ENCODE data around the gene GALNT2. TPM values are rescaled to one million over a fixed set of nuclear protein-coding genes. Genes with fewer than 3 reads are reported as not detected.

GALNT2 gene
- total and polyA plus RNA-seq, 4 experiments from 2014 or later = 11.5 to 20.9 (median 15.8) TPM

DNA sequence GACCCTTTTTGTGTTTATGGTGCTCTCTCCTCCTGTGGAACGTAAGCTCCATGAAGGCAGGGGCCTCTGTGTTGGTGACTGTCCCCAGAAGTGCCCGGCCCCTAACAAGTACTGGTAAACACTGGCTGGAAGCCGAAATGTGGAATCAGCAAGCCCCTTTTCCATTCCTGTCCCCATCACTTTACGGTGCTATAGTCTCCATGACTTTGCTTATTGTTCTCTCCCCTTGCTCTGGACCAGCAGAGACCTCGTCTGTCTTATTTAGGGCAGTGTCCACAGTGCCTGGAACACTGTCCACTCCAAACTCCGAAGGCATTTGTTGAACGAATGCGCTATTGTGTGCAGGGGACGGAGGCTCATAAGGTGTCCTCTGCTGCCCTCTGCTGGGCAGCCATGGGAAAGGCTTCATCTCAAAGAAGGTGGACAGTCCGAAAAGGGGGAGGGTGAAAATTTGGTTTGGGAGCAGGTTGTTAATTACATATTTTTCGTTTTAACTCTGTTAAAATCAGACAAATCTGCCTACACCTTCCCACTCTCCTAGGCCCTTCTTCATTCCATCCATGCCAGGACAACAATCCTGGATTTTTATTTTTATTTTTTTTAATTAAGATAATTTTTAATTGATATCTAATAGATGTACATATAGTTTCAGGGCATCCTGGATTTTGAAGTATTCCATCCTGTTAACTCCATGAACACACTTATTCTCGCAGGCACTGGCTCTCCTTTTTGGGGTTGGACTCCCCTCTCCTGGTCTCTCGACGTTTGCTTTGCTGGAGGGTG is 243.5 kb downstream of the GALNT2 start:
- no peaks in the 10 kb centered on the region for H3K36me3 ChIP-seq (ENCODE audit: insufficient read depth, low read length)
- Mint-ChIP-seq H3K4me1 (peaks cover 0 to 6% (median 1%) of the 10 kb centered on the region in 4 donors), H3K4me3 (no peak overlapping the region), H3K9me3 (peaks cover 0 to 4% (median 0%) of the 10 kb centered on the region in 8 donors), H3K36me3 (no peaks in the 10 kb centered on the region), H3K27ac (no peak overlapping the region), H3K27me3 (peaks cover 4 to 7% of the 10 kb centered on the region in 2 donors)
- intact Hi-C loops (cut with micrococcal nuclease) = loop anchor here (1.0 kb wide), 2 partner anchors 595 to 649 kb away; no protein-coding TSS in a partner anchor
- peaks cover 3% of the 10 kb centered on the region for H3K4me1 ChIP-seq (ENCODE audit: insufficient read depth, low read length)
- CTCF ChIA-PET (ENCODE audit: partially characterized antibody) = interaction anchor here (0.8 to 6.6 kb wide), 7 partner anchors 595 to 1646 kb away, joined by 3 to 62 read pairs (median 5); no protein-coding TSS in a partner anchor
- no peaks in the 10 kb centered on the region for H3K9me3 ChIP-seq (ENCODE audit: control insufficient read depth in 1 of 2, low read length in 2 of 2)
- POLR2A ChIA-PET (ENCODE audit: partially characterized antibody) = no interaction called here
- no peak overlapping the region for H3K4me3 ChIP-seq (ENCODE audit: low read length in 2 of 2)
- H3K27me3 ChIP-seq (ENCODE audit: insufficient read depth, low read length) = no peaks in the 10 kb centered on the region
- no peak overlapping the region for H3K27ac ChIP-seq (ENCODE audit: low read depth, low read length)
- peak; percentile 51 to 60 (median 57) for DNase-seq

DNA sequence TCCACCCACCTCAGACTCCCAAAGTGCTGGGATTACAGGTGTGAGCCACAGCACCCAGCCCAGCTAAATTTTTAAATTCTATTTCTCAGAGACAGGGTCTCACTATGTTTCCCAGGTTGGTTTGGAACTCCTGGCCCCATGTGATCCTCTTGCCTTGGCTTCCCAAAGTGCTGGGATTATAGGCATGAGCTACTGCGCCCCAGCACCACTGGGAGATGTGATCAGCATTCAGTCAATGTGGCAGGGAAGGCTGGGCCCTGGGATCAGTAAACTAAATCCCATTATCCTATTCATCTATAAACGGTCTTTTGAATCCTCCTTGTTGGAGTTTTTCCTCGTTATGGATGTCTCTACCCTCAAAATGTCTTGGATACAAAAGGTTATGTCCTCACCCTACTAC is 245.6 kb downstream of the GALNT2 start:
- H3K4me3 ChIP-seq (ENCODE audit: low read length in 2 of 2) = no peak overlapping the region
- H3K27ac ChIP-seq (ENCODE audit: low read depth, low read length) = no peak overlapping the region
- no peak for DNase-seq
- intact Hi-C loops (cut with micrococcal nuclease) = no loop called here
- H3K36me3 ChIP-seq (ENCODE audit: insufficient read depth, low read length) = no peaks in the 10 kb centered on the region
- no peaks in the 10 kb centered on the region for H3K36me3 Mint-ChIP-seq
- H3K4me1 ChIP-seq (ENCODE audit: insufficient read depth, low read length) = peaks cover 3% of the 10 kb centered on the region
- H3K27me3 ChIP-seq (ENCODE audit: insufficient read depth, low read length) = no peaks in the 10 kb centered on the region
- no peaks in the 10 kb centered on the region for H3K9me3 ChIP-seq (ENCODE audit: control insufficient read depth in 1 of 2, low read length in 2 of 2)
- CTCF ChIA-PET (ENCODE audit: partially characterized antibody) = interaction anchor here (0.7 to 6.6 kb wide), 4 partner anchors 597 to 1056 kb away, joined by 3 to 62 read pairs (median 4); no protein-coding TSS in a partner anchor
- H3K27me3 Mint-ChIP-seq = peaks cover 4 to 7% of the 10 kb centered on the region in 2 donors
- POLR2A ChIA-PET (ENCODE audit: partially characterized antibody) = no interaction called here
- H3K4me3 Mint-ChIP-seq = no peak overlapping the region
- H3K4me1 Mint-ChIP-seq = peaks cover 0 to 3% (median 1%) of the 10 kb centered on the region in 4 donors
- peaks cover 0 to 4% (median 0%) of the 10 kb centered on the region in 8 donors for H3K9me3 Mint-ChIP-seq
- no peak overlapping the region for H3K27ac Mint-ChIP-seq

DNA sequence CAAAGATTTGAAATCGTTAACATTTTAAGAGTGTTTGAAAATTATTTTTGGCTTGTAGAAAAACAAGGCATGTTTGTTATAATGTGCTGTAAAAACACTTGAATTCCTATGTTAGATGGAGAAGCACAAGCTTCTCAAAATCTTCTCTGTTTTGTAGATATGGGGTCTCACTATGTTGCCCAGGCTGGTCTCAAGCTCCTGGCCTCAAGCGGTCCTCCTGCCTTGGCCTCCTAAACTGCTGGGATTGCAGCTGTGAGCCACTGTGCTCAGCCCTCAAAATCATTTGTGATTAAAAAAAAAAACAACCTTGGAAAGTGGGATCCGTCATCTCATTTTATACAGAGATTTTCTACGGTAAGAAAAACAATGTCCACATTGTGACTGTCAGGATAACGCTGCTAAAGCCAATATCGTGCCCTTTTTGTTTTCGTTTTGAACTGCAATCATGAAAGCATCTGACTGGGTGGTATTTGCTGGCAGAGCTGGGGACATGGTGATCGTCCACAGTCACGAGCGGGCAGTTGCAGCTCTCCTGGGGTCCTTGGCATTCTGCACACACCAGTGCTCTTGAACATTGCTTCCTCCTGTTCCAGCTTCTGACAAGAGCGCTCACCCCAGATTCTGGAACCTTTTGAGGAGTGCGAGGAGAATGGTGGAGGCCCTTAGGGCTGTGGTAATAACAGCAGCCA is 246.6 kb downstream of the GALNT2 start:
- H3K4me3 Mint-ChIP-seq = no peak overlapping the region
- CTCF ChIA-PET (ENCODE audit: partially characterized antibody) = interaction anchor here (1.5 to 6.6 kb wide), 3 partner anchors 465 to 1056 kb away, joined by 4 to 62 read pairs (median 4); no protein-coding TSS in a partner anchor
- Histone ChIP-seq H3K4me3 (ENCODE audit: low read length in 2 of 2) (no peak overlapping the region), H3K36me3 (ENCODE audit: insufficient read depth, low read length) (no peaks in the 10 kb centered on the region), H3K27ac (ENCODE audit: low read depth, low read length) (no peak overlapping the region), H3K27me3 (ENCODE audit: insufficient read depth, low read length) (no peaks in the 10 kb centered on the region), H3K9me3 (ENCODE audit: control insufficient read depth in 1 of 2, low read length in 2 of 2) (no peaks in the 10 kb centered on the region), H3K4me1 (ENCODE audit: insufficient read depth, low read length) (peaks cover 3% of the 10 kb centered on the region)
- no peak for DNase-seq
- H3K27me3 Mint-ChIP-seq = peaks cover 4 to 7% of the 10 kb centered on the region in 2 donors
- H3K4me1 Mint-ChIP-seq = peaks cover 0 to 3% (median 1%) of the 10 kb centered on the region in 4 donors
- POLR2A ChIA-PET (ENCODE audit: partially characterized antibody) = no interaction called here
- H3K27ac Mint-ChIP-seq = no peak overlapping the region
- intact Hi-C loops (cut with micrococcal nuclease) = no loop called here
- H3K9me3 Mint-ChIP-seq = peaks cover 0 to 4% (median 0%) of the 10 kb centered on the region in 8 donors
- H3K36me3 Mint-ChIP-seq = no peaks in the 10 kb centered on the region

DNA sequence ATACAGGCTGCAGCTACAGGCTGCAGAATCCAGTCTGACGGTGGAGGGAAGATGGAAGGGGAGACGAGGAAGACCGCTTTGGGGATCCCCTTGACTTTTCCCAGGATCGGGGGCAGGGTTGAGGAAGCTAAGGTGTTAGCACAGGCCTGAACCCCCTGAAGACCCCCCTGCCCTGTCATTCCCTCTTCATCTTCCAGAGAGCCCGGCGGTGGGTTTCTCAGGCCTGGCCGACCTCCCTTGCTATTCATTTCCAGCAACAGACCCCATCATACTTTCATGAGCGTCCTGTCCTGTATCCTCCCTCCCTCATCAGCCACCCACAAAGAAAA is 247.1 kb downstream of the GALNT2 start:
- Histone ChIP-seq H3K4me3 (ENCODE audit: low read length in 2 of 2) (no peak overlapping the region), H3K9me3 (ENCODE audit: control insufficient read depth in 1 of 2, low read length in 2 of 2) (no peaks in the 10 kb centered on the region), H3K36me3 (ENCODE audit: insufficient read depth, low read length) (no peaks in the 10 kb centered on the region), H3K4me1 (ENCODE audit: insufficient read depth, low read length) (peaks cover 3% of the 10 kb centered on the region), H3K27ac (ENCODE audit: low read depth, low read length) (no peak overlapping the region), H3K27me3 (ENCODE audit: insufficient read depth, low read length) (no peaks in the 10 kb centered on the region)
- Mint-ChIP-seq H3K4me1 (peaks cover 0 to 3% (median 1%) of the 10 kb centered on the region in 4 donors), H3K27ac (no peak overlapping the region), H3K27me3 (peaks cover 4 to 7% of the 10 kb centered on the region in 2 donors), H3K4me3 (no peak overlapping the region), H3K9me3 (peaks cover 0 to 4% (median 0%) of the 10 kb centered on the region in 8 donors), H3K36me3 (no peaks in the 10 kb centered on the region)
- DNase-seq = no peak
- CTCF ChIA-PET (ENCODE audit: partially characterized antibody) = interaction anchor here (1.5 to 2.0 kb wide), 3 partner anchors 465 to 1057 kb away, joined by 4 to 7 read pairs (median 4); no protein-coding TSS in a partner anchor
- intact Hi-C loops (cut with micrococcal nuclease) = no loop called here
- POLR2A ChIA-PET (ENCODE audit: partially characterized antibody) = no interaction called here

DNA sequence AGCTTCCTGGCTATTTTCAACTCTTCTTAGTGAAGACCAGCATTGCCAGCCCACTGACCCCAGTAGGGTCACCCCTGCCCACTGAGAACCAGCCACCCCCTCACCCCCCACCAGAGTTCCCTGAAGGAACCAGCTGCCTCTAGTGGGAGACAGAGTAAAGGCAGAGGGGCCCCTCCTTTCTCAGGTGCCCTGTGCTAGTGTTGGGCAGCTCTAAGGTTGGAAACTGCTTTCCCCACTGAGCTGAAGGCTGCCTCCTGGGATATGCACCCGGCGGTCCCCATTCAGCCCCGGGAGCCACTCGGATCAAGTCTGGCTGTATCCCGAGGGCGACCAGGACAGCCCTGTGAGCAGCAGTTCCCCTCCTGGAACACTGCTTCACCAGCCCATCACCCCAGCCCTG is 248.1 kb downstream of the GALNT2 start:
- intact Hi-C loops (cut with micrococcal nuclease) = no loop called here
- peaks cover 0 to 4% (median 0%) of the 10 kb centered on the region in 8 donors for H3K9me3 Mint-ChIP-seq
- peaks cover 3% of the 10 kb centered on the region for H3K4me1 ChIP-seq (ENCODE audit: insufficient read depth, low read length)
- H3K27ac Mint-ChIP-seq = no peak overlapping the region
- ChIA-PET CTCF (ENCODE audit: partially characterized antibody) (interaction anchor here (1.5 to 2.0 kb wide), 3 partner anchors 466 to 1058 kb away, joined by 4 to 7 read pairs (median 4); no protein-coding TSS in a partner anchor), POLR2A (ENCODE audit: partially characterized antibody) (no interaction called here)
- H3K4me3 Mint-ChIP-seq = no peak overlapping the region
- no peak overlapping the region for H3K27ac ChIP-seq (ENCODE audit: low read depth, low read length)
- H3K4me3 ChIP-seq (ENCODE audit: low read length in 2 of 2) = no peak overlapping the region
- H3K36me3 ChIP-seq (ENCODE audit: insufficient read depth, low read length) = no peaks in the 10 kb centered on the region
- H3K27me3 Mint-ChIP-seq = peaks cover 4 to 7% of the 10 kb centered on the region in 2 donors
- H3K4me1 Mint-ChIP-seq = peaks cover 0 to 3% (median 1%) of the 10 kb centered on the region in 4 donors
- no peaks in the 10 kb centered on the region for H3K27me3 ChIP-seq (ENCODE audit: insufficient read depth, low read length)
- no peaks in the 10 kb centered on the region for H3K36me3 Mint-ChIP-seq
- no peaks in the 10 kb centered on the region for H3K9me3 ChIP-seq (ENCODE audit: control insufficient read depth in 1 of 2, low read length in 2 of 2)
- DNase-seq = no peak

DNA sequence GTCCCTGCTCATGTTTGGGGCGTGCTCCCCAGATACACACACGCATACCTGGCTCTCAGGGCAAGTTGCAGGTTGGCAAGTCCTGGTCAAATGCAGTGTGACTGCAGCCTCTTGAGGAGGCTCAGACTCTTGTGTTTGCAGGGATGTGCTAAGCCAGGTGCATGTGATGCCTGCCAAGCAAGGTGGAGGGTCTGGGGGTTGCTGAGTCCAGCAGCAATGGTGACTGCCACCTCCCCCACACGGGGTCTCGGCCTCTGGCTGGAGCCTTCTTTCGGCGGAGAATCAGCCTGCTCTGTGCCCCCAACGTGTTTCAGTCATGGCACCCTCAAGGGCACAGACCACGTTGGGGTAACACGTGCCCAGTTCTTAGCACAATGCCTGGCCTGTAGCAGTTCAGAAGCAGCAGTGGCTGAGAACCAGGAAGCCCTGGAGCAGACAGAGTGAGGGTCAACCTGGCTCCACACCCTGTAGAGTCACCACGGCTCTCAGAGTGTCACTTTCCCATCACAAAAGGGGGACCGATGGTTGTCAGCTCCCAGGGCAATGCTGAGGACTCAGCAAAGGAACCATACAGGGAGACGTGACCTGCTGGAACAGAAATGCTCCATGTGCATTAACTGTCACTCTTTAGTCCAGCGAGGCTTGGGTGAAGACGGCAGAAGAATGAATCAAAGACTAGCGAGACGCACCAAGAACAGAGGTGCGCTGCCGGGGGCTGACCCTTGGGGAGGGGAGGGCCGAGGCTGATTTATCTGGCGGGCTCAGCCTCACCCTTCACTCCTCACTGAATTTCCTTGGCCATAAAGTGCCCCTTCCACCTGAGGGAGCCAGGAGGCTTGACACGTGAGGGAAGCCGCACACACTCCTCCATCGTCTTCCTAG is 250.1 kb downstream of the GALNT2 start:
- Mint-ChIP-seq H3K4me3 (no peak overlapping the region), H3K4me1 (no peaks in the 10 kb centered on the region), H3K27ac (no peak overlapping the region), H3K9me3 (peaks cover 0 to 4% (median 0%) of the 10 kb centered on the region in 8 donors), H3K36me3 (no peaks in the 10 kb centered on the region), H3K27me3 (peaks cover 0 to 3% of the 10 kb centered on the region in 2 donors)
- Histone ChIP-seq H3K4me3 (ENCODE audit: low read length in 2 of 2) (no peak overlapping the region), H3K36me3 (ENCODE audit: insufficient read depth, low read length) (no peaks in the 10 kb centered on the region), H3K27ac (ENCODE audit: low read depth, low read length) (no peak overlapping the region), H3K9me3 (ENCODE audit: control insufficient read depth in 1 of 2, low read length in 2 of 2) (no peaks in the 10 kb centered on the region), H3K27me3 (ENCODE audit: insufficient read depth, low read length) (no peaks in the 10 kb centered on the region), H3K4me1 (ENCODE audit: insufficient read depth, low read length) (no peaks in the 10 kb centered on the region)
- DNase-seq = no peak
- CTCF ChIA-PET (ENCODE audit: partially characterized antibody) = interaction anchor here (1.1 kb wide), 1 partner anchor 11 kb away, joined by 3 read pairs; no protein-coding TSS in a partner anchor
- intact Hi-C loops (cut with micrococcal nuclease) = no loop called here
- POLR2A ChIA-PET (ENCODE audit: partially characterized antibody) = no interaction called here

All from CD4-positive, alpha-beta memory T cell (primary cell).